Mucosa of rectum (tissue), 2 donors: ENCODE data around the gene RNF187.

ENCODE experiments used
- H3K27ac ChIP-seq, 2 donors: one replicate each; pipeline ENCODE4 v1.7.0; 2013; ENCODE audit warnings: inconsistent platforms in 2 of 2, low read depth in 2 of 2, low read length in 2 of 2
- H3K27me3 ChIP-seq, 2 donors: one replicate each; pipeline ENCODE4 v1.7.0; 2013; ENCODE audit warnings: low read length in 2 of 2; ENCODE audit not compliant: control insufficient read depth in 2 of 2, insufficient read depth in 2 of 2
- H3K36me3 ChIP-seq, 2 donors: one replicate each; pipeline ENCODE4 v1.7.0; 2013; ENCODE audit warnings: low read length in 2 of 2; ENCODE audit not compliant: control insufficient read depth in 2 of 2, insufficient read depth in 2 of 2
- H3K4me1 ChIP-seq, 2 donors: one replicate each; pipeline ENCODE4 v1.7.0; 2013; ENCODE audit warnings: low read length in 2 of 2, mild to moderate bottlenecking in 1 of 2; ENCODE audit not compliant: control insufficient read depth in 2 of 2, insufficient read depth in 2 of 2
- H3K4me3 ChIP-seq, 2 donors: one replicate each; pipeline ENCODE4 v1.7.0; 2013; ENCODE audit warnings: low read length in 2 of 2
- H3K9ac ChIP-seq, 2 donors: one replicate each; pipeline ENCODE4 v1.7.0; 2013; ENCODE audit warnings: low read length in 2 of 2, low read depth in 1 of 2, mild to moderate bottlenecking in 1 of 2
- H3K9me3 ChIP-seq, 2 donors: one replicate each; pipeline ENCODE4 v1.7.0; 2013; ENCODE audit warnings: low read length in 2 of 2; ENCODE audit not compliant: control insufficient read depth in 2 of 2
- donor health status: healthy.
- donor health status: Normal muscosa, but diverticular disease.

Gene RNF187

DNA sequence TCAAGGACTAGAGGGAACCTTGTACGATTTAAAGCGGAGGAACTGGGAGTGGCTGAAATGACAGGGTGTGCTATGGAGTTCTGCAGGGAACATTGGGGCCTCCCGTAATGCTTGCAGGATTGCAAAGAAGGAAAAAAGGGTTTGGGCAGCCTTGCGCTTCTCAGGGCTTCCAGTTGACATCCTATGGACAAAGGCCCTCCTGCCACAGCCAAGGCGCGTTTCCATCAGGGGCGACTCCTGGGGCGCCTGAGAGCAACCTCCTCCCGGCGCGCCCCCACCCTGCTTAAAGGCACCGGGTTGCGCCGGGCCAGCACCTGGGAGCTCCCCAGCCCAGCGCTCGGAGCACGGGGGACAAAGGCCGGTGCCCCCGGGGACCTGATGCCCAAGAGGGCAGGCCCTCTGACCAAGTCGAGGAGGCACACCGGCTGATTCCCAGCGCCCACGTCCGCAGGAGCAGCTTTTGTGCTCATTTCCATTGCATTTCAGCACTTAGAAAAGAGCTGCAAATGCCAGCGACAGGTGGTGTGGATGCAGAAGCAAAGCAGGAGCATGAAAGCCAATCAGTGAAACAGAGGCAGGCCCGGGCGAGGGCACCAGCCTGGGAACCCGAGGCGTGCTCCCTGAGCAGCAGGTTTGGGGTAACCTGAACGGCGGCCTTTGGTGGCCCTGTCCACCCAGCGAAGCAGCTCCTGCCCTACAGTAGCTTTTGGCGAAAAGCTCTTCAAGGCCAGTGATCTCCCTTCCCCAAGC, 17.6 kb upstream of the RNF187 start:
- H3K4me1 ChIP-seq = no peaks in the 10 kb centered on the region
- no peak overlapping the region for H3K27ac ChIP-seq
- no peaks in the 10 kb centered on the region for H3K9me3 ChIP-seq
- H3K9ac ChIP-seq = no peak overlapping the region
- no peaks in the 10 kb centered on the region for H3K36me3 ChIP-seq
- peaks cover 21 to 32% of the 10 kb centered on the region in 2 donors for H3K27me3 ChIP-seq
- no peak overlapping the region for H3K4me3 ChIP-seq

- no peak overlapping the region for H3K27ac ChIP-seq
- no peak overlapping the region for H3K4me3 ChIP-seq
- peaks cover 12 to 24% of the 10 kb centered on the region in 2 donors for H3K27me3 ChIP-seq
- H3K9me3 ChIP-seq = no peaks in the 10 kb centered on the region
- H3K36me3 ChIP-seq = no peaks in the 10 kb centered on the region
- H3K9ac ChIP-seq = no peak overlapping the region
- no peaks in the 10 kb centered on the region for H3K4me1 ChIP-seq
Measured at GRCh38 chr1:228471154-228471761, 15.9 kb upstream of the RNF187 start.

- Histone ChIP-seq H3K27ac (no peak overlapping the region), H3K9ac (no peak overlapping the region), H3K9me3 (no peaks in the 10 kb centered on the region), H3K36me3 (no peaks in the 10 kb centered on the region), H3K4me3 (no peak overlapping the region), H3K4me1 (no peaks in the 10 kb centered on the region), H3K27me3 (peaks cover 10 to 22% of the 10 kb centered on the region in 2 donors)
Measured at GRCh38 chr1:228471762-228472398, 15.3 kb upstream of the RNF187 start.

- Histone ChIP-seq H3K27me3 (peaks cover 7 to 18% of the 10 kb centered on the region in 2 donors), H3K4me3 (no peak overlapping the region), H3K36me3 (no peaks in the 10 kb centered on the region), H3K9me3 (no peaks in the 10 kb centered on the region), H3K4me1 (no peaks in the 10 kb centered on the region), H3K9ac (no peak overlapping the region), H3K27ac (no peak overlapping the region)
Measured at GRCh38 chr1:228472655-228473054, 14.5 kb upstream of the RNF187 start.

DNA sequence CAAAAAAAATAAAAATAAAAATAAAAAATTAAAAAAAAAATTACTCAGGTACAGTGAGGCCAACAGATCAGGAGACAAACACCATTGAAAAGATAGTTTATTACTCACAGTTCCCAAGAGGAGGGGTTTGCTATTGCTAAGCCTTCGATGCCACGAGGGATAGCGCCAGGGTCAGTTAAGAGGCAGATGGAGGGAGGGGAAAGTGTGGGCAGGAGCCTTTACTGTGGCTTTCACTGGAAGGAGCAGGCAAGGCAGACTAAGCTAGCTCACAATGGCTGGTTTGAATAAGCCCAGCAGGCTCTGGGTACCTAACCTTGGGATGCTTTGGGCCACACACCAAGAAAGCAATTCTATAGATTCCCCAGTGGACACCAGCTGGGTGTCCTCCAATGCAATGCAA, 12.7 kb upstream of the RNF187 start:
- H3K27ac ChIP-seq = no peak overlapping the region
- no peaks in the 10 kb centered on the region for H3K4me1 ChIP-seq
- H3K36me3 ChIP-seq = no peaks in the 10 kb centered on the region
- H3K9ac ChIP-seq = no peak overlapping the region
- H3K27me3 ChIP-seq = peaks cover 3 to 9% of the 10 kb centered on the region in 2 donors
- no peaks in the 10 kb centered on the region for H3K9me3 ChIP-seq
- H3K4me3 ChIP-seq = no peak overlapping the region

GRCh38 chr1:228475812-228476211, 11.4 kb upstream of the RNF187 start:
- H3K4me3 ChIP-seq = no peak overlapping the region
- no peak overlapping the region for H3K27ac ChIP-seq
- peaks cover 0 to under 1% of the 10 kb centered on the region in 2 donors for H3K27me3 ChIP-seq
- H3K9ac ChIP-seq = no peak overlapping the region
- no peaks in the 10 kb centered on the region for H3K36me3 ChIP-seq
- no peaks in the 10 kb centered on the region for H3K9me3 ChIP-seq
- no peaks in the 10 kb centered on the region for H3K4me1 ChIP-seq

DNA sequence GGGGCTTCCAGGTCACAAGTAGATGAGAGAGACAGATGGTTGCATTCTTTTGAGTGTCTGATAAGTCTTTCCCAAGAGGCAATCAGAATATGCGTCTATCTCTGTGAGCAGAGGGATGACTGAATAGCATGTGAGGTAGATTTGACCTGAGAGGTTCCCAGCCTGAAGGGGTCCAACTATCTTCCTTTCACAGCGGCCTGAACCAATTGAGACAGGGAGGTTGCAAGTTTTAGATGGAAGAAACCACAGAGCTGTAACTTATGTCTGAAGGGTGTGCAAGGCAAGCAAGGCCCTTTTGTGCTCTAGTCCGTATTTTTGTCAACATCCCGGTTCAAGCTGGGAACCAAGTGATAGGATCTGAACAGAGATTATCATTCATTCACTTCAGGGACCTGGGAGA, 9.9 kb upstream of the RNF187 start:
- Histone ChIP-seq H3K9ac (no peak overlapping the region), H3K9me3 (no peaks in the 10 kb centered on the region), H3K36me3 (no peaks in the 10 kb centered on the region), H3K27me3 (no peaks in the 10 kb centered on the region), H3K4me1 (no peaks in the 10 kb centered on the region), H3K27ac (no peak overlapping the region), H3K4me3 (no peak overlapping the region)

DNA sequence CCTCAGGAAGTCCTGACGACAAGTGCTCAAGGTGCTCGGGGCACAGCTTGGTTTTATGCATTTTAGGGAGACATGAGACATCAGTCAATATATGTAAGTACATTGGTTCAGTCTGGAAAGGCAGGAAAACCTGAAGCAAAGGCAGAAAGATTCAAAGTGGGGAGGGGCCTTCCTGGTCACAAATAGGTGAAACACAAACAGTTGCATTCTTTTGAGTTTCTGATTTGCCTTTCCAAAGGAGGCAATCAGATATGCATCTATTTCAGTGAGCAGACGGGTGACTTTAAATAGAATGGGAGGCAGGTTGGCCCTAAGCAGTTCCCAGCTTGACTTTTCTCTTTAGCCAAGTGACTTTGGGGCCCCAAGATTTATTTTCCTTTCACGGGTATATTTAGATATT, 8.9 kb upstream of the RNF187 start:
- H3K9me3 ChIP-seq = no peaks in the 10 kb centered on the region
- H3K4me1 ChIP-seq = no peaks in the 10 kb centered on the region
- no peak overlapping the region for H3K9ac ChIP-seq
- H3K4me3 ChIP-seq = no peak overlapping the region
- no peaks in the 10 kb centered on the region for H3K36me3 ChIP-seq
- H3K27me3 ChIP-seq = no peaks in the 10 kb centered on the region
- H3K27ac ChIP-seq = no peak overlapping the region

- no peaks in the 10 kb centered on the region for H3K4me1 ChIP-seq
- H3K27me3 ChIP-seq = no peaks in the 10 kb centered on the region
- H3K9me3 ChIP-seq = no peaks in the 10 kb centered on the region
- H3K27ac ChIP-seq = peak overlapping the region in 1 of 2 donors; percentile 61
- H3K9ac ChIP-seq = no peak overlapping the region
- no peak overlapping the region for H3K4me3 ChIP-seq
- no peaks in the 10 kb centered on the region for H3K36me3 ChIP-seq
Measured at GRCh38 chr1:228478912-228479711, 8.1 kb upstream of the RNF187 start.

GRCh38 chr1:228483789-228484188, 3.4 kb upstream of the RNF187 start:
- H3K4me1 ChIP-seq = peaks cover 8 to 9% of the 10 kb centered on the region in 2 donors
- no peak overlapping the region for H3K9ac ChIP-seq
- no peaks in the 10 kb centered on the region for H3K9me3 ChIP-seq
- no peak overlapping the region for H3K27ac ChIP-seq
- H3K27me3 ChIP-seq = no peaks in the 10 kb centered on the region
- H3K36me3 ChIP-seq = no peaks in the 10 kb centered on the region
- no peak overlapping the region for H3K4me3 ChIP-seq
